Neuronal stem cell (in vitro differentiated cells): ENCODE results near the gene RAF1. TPM values are rescaled to one million over a fixed set of nuclear protein-coding genes. Genes with fewer than 3 reads are reported as not detected.

Source experiments
- small RNA-seq: library from polyadenylated mRNA; stranded (forward); fragments of <200 nt; extraction: miRNeasy Mini kit (QIAGEN cat#:217004); gene quantifications from one replicate; pipeline ENCODE3, GENCODE V24; 2013; ENCODE audit not compliant: insufficient read depth

The RAF1 gene

Small RNA genes lying within 50 kb of the gene (small RNA-seq; reads per million reads assigned to genes)
- gene CRIP1P1 (not detected), gene RF00017 (not detected)
